K562 (cell line): Measurements from ENCODE around the gene TGFBR3L. TPM values are rescaled to one million over a fixed set of nuclear protein-coding genes. Genes with fewer than 3 reads are reported as not detected.

Experiments used
- ATAC-seq: fragments of 200-7000 bp; cut with Tn5 transposase; 3 replicates; pipeline ENCODE4 v1.9.1; 2020; ENCODE audit warnings: moderate library complexity
- BruUV-seq: library from RNA; stranded (reverse); fragments of 400-500 nt; replicated peaks from 2 replicates; lab custom pipeline; 2021; lab: Mats Ljungman, UMichigan
- CTCF ChIA-PET: fragments of 300-600 bp; formaldehyde crosslinking; extraction: SDS; loops from one replicate; lab custom pipeline; 2021; ENCODE audit warnings: low intra/inter-chr PET ratio; lab: Yijun Ruan, JAX
- POLR2A ChIA-PET: fragments of 300-600, 350-650 bp; sonication (Branson Sonifier 250); formaldehyde crosslinking; extraction: SDS; loops from one replicate; lab custom pipeline; 2021; ENCODE audit warnings: antibody characterized with exemption, inconsistent platforms; lab: Yijun Ruan, JAX
- DNase-seq, 4 experiments: peaks; one replicate each; pipeline versions ENCODE4 v3.0.0 to v3.0.0-alpha.2; 2011 to 2018; ENCODE audit warnings: low spot score in 3 of 4, mixed read lengths in 3 of 4; ENCODE audit errors: extremely low read depth in 1 of 4
- FAIRE-seq: peaks from 2 replicates; lab custom pipeline; 2011; peaks lifted over from hg19 to GRCh38; lab: Jason Lieb, UNC
- H2AFZ ChIP-seq: 2 replicates; pipeline ENCODE4 v1.6.0; 2011; ENCODE audit warnings: low read depth, low read length, control low read depth, inconsistent platforms
- H3K27ac ChIP-seq: fragments of 200-600 bp; 3 replicates; pipeline ENCODE4 v1.8.0; 2011; ENCODE audit warnings: low read depth, mild to moderate bottlenecking, control low read depth, inconsistent platforms, low read length, moderate library complexity, mixed read lengths; ENCODE audit errors: extremely low read depth
- H3K27me3 ChIP-seq, 2 experiments: fragments of 300-600 bp in 1 of 2; 2 replicates in 1 of 2; 3 replicates in 1 of 2; pipeline versions ENCODE4 v1.6.0 to v1.8.0; 2011; ENCODE audit warnings: inconsistent platforms in 2 of 2, low read length in 2 of 2, mild to moderate bottlenecking in 1 of 2, mixed read lengths in 1 of 2, moderate library complexity in 1 of 2; ENCODE audit not compliant: control insufficient read depth in 2 of 2, insufficient read depth in 2 of 2
- H3K36me3 ChIP-seq: fragments of 300-600 bp; 3 replicates; pipeline ENCODE4 v1.8.0; 2011; ENCODE audit warnings: mild to moderate bottlenecking, low read length, inconsistent platforms; ENCODE audit not compliant: control insufficient read depth, insufficient read depth
- H3K4me1 ChIP-seq, 2 experiments: fragments of 200-600 bp in 1 of 2; replicated peaks in 1 of 2; 2 replicates in 1 of 2; 3 replicates in 1 of 2; pipeline versions ENCODE4 v1.5.1 to v1.8.0; 2011; ENCODE audit warnings: inconsistent platforms in 2 of 2, low read length in 2 of 2, mild to moderate bottlenecking in 1 of 2, mixed read lengths in 1 of 2, moderate library complexity in 1 of 2; ENCODE audit not compliant: control insufficient read depth in 2 of 2, insufficient read depth in 2 of 2
- H3K4me2 ChIP-seq: 2 replicates; pipeline ENCODE4 v1.6.1; 2011; ENCODE audit warnings: low read length, control low read depth, inconsistent platforms, mixed read lengths; ENCODE audit not compliant: insufficient read depth
- H3K4me3 ChIP-seq: fragments of 200-600 bp; sonication (generic), shearing (Covaris generic); 2 replicates; pipeline ENCODE4 v1.5.1; 2016; ENCODE audit warnings: control low read depth, inconsistent platforms
- H3K79me2 ChIP-seq: fragments of 200-600 bp; 3 replicates; pipeline ENCODE4 v1.8.0; 2011; ENCODE audit warnings: low read length, inconsistent platforms; ENCODE audit not compliant: control insufficient read depth, insufficient read depth
- H3K9ac ChIP-seq, 2 experiments: 2 replicates each; pipeline versions ENCODE4 v1.6.0 to v1.6.1; 2011; ENCODE audit warnings: low read depth in 2 of 2, low read length in 2 of 2, control low read depth in 1 of 2, inconsistent platforms in 1 of 2, mild to moderate bottlenecking in 1 of 2, mixed read lengths in 1 of 2; ENCODE audit not compliant: insufficient read depth in 1 of 2
- H3K9me1 ChIP-seq: one replicate; pipeline ENCODE4 v1.6.0; 2011; ENCODE audit warnings: inconsistent platforms, mild to moderate bottlenecking, low read length, moderate library complexity; ENCODE audit not compliant: control insufficient read depth, insufficient read depth
- H3K9me3 ChIP-seq: replicated peaks from 2 replicates; pipeline ENCODE4 v1.5.1; 2011; ENCODE audit warnings: low read depth, low read length, inconsistent platforms; ENCODE audit not compliant: control insufficient read depth, insufficient read depth
- H4K20me1 ChIP-seq: replicated peaks from 2 replicates; pipeline ENCODE4 v1.6.1; 2011; ENCODE audit warnings: low read length, inconsistent platforms, mixed read lengths; ENCODE audit not compliant: control insufficient read depth, insufficient read depth
- FOXM1 ChIP-seq, 2 experiments: fragments of 450-650 bp in 1 of 2; sonication (generic) in 1 of 2; formaldehyde crosslinking in 1 of 2; IDR thresholded peaks; 2 replicates each; pipeline versions ENCODE4 v1.6.1 to v1.9.0; 2017 to 2022; ENCODE audit warnings: low read depth in 2 of 2, mild to moderate bottlenecking in 2 of 2, missing genetic modification reagents in 1 of 2, moderate library complexity in 1 of 2
- JUND ChIP-seq, 2 experiments: IDR thresholded peaks; 2 replicates in 1 of 2; 3 replicates in 1 of 2; pipeline ENCODE4 v1.6.1; 2011; ENCODE audit warnings: borderline replicate concordance in 2 of 2, low read depth in 2 of 2, low read length in 2 of 2, improper control_type of control experiment in 1 of 2, missing biosample characterization in 1 of 2, missing genetic modification characterization in 1 of 2, missing genetic modification reagents in 1 of 2
- POLR2G ChIP-seq: fragments of 200-400 bp; formaldehyde crosslinking; IDR thresholded peaks from 2 replicates; pipeline ENCODE4 v1.6.1; 2017; ENCODE audit warnings: low read depth, mild to moderate bottlenecking, antibody characterized with exemption, low read length, moderate library complexity
- RBM14 ChIP-seq: fragments of 200-400 bp; formaldehyde crosslinking; IDR thresholded peaks from 2 replicates; pipeline ENCODE4 v1.6.1; 2018; ENCODE audit warnings: low read depth, mild to moderate bottlenecking, low read length, moderate library complexity, borderline replicate concordance; ENCODE audit not compliant: insufficient read depth
- TEAD2 ChIP-seq: fragments of 450-650 bp; IDR thresholded peaks from 2 replicates; pipeline ENCODE4 v1.6.1; 2016; ENCODE audit warnings: missing genetic modification characterization, control low read depth, missing compliant biosample characterization
- WGBS: fragments of 100-300 bp; shearing (Covaris generic); methylation state at CpG from one replicate; pipeline ENCODE4 v1.1.6; 2016; ENCODE audit warnings: low coverage, mixed read lengths; ENCODE audit not compliant: insufficient coverage; ENCODE audit errors: missing lambda C conversion rate; 5-methylcytosine and 5-hydroxymethylcytosine counted together
- in situ Hi-C: fragments of 300-500 bp; cut with MboI; formaldehyde crosslinking; loops from 4 replicates; pipeline ENCODE4 v1.15.0; 2018; ENCODE audit warnings: inconsistent platforms, mixed read lengths
- intact Hi-C: fragments of 100-400 bp; cut with micrococcal nuclease; formaldehyde crosslinking; loops from 2 replicates; pipeline ENCODE4 v1.14.2; 2022
- polyA plus RNA-seq, 8 experiments: library from polyadenylated mRNA; depleted of rRNA in 4 of 8; stranded (reverse) in 5 of 8; unstranded in 3 of 8; fragments of >200 nt; fragmentation: Nextera tagmentation in 2 of 8; fragmentation: Illumina TruSeq in 1 of 8; extraction: Ambion mirVana in 2 of 8; extraction: Trizol in 1 of 8; gene quantifications; 2 replicates each; pipeline versions ENCODE4 v1.2.1 to v1.2.3, GENCODE V29; 2011 to 2014; ENCODE audit warnings: inconsistent platforms in 1 of 8, missing spikeins in 1 of 8
- total RNA-seq, 7 experiments: library from RNA; depleted of rRNA in 6 of 7; stranded (reverse); fragments of >200 nt in 6 of 7; fragmentation: Illumina TruSeq in 2 of 7; extraction: Trizol in 2 of 7; gene quantifications; 2 replicates each; pipeline versions ENCODE4 v1.2.1 to v1.2.3, GENCODE V29; 2011 to 2021; ENCODE audit warnings: low replicate concordance in 1 of 7
- TF ChIP-seq, protein P1 (sequence below): fragments of 450-650 bp; IDR thresholded peaks from 2 replicates; pipeline ENCODE4 v1.6.1; 2016

TGFBR3L gene
- total and polyA plus RNA-seq, 9 of the 15 experiments (the other 6 are each of a cell fraction or from before 2014, with no cell fraction given): not detected

DNA sequence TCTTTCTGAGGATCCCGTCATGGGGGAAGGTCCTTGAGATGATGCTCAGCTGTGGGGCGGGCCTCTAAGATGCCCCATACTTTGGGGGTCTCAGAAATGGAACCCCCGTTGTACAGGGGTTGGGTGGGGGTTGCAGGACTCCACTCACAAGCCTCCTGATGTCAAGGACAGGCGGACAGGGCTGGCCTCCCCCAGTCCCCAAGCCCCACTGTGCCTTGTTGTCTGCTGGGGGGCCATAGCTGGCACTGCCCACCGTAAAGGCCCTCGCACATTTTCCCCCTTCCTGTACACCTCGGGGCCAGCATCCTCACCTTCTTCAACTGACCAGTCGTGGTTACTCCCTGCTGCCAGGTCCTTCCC, 8.2 kb downstream of the TGFBR3L start:
- Histone ChIP-seq H2AFZ (no peak overlapping the region), H3K4me3 (no peak overlapping the region), H3K9me3 (no peaks in the 10 kb centered on the region)
- 88% methylated on average over 6 of the region's 8 CpGs for WGBS
- TF ChIP-seq, protein P1, sequence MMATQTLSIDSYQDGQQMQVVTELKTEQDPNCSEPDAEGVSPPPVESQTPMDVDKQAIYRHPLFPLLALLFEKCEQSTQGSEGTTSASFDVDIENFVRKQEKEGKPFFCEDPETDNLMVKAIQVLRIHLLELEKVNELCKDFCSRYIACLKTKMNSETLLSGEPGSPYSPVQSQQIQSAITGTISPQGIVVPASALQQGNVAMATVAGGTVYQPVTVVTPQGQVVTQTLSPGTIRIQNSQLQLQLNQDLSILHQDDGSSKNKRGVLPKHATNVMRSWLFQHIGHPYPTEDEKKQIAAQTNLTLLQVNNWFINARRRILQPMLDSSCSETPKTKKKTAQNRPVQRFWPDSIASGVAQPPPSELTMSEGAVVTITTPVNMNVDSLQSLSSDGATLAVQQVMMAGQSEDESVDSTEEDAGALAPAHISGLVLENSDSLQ: no peak
- TF ChIP-seq FOXM1 (IDR thresholded peaks at IDR 0.05; ENCODE audit: low read depth) (no peak), FOXM1 (CRISPR knock-in tag; IDR thresholded peaks at IDR 0.05; ENCODE audit: low read depth) (no peak), TEAD2 (no peak), JUND (IDR thresholded peaks at IDR 0.05; ENCODE audit: borderline replicate concordance, low read depth, low read length) (no peak), JUND (tag; IDR thresholded peaks at IDR 0.05; ENCODE audit: borderline replicate concordance, low read depth, low read length) (no peak), RBM14 (no peak), POLR2G (peak; percentile 7; the same call in 1 of the 2 replicates)
- TF ChIP-seq, all 486 proteins: peak for 1
- peaks cover 14% of the 10 kb centered on the region for H3K79me2 ChIP-seq
- in situ Hi-C loops (loop anchor here (5.0 kb wide), 1 partner anchor 71 kb away; no protein-coding TSS in a partner anchor), intact Hi-C loops (loop anchor here (5.0 kb wide), 1 partner anchor 51 kb away; the partner anchor contains the start of gene PRR36)
- H4K20me1 ChIP-seq: peaks cover 19% of the 10 kb centered on the region; the same call in 1 of the 2 replicates
- ChIA-PET POLR2A (interaction anchor here (0.5 to 1.4 kb wide), 3 partner anchors 22 to 40 kb away, joined by 3 to 8 read pairs (median 3); no protein-coding TSS in a partner anchor), CTCF (no interaction called here)
- H3K27me3 ChIP-seq: no peaks in the 10 kb centered on the region
- ATAC-seq: no peak
- H3K4me1 ChIP-seq: peaks cover 20 to 84% of the 10 kb centered on the region in 2 experiments
- BruUV-seq: no TSS peak
- H3K4me2 ChIP-seq: no peak overlapping the region
- no peak for DNase-seq
- H3K9me1 ChIP-seq: no peaks in the 10 kb centered on the region
- H3K27ac ChIP-seq: no peak overlapping the region
- H3K9ac ChIP-seq: no peak overlapping the region
- H3K36me3 ChIP-seq: peaks cover 31% of the 10 kb centered on the region; the same call in 1 of the 3 replicates
- FAIRE-seq: no peak
